Mesenchymal stem cell (in vitro differentiated cells and primary cell): ENCODE results near the gene KLHL25.

Source experiments
- DNase-seq: peaks from one replicate; pipeline ENCODE4 v3.0.0-alpha.2; 2013
- H2AFZ ChIP-seq: one replicate; pipeline ENCODE4 v1.6.1; 2013; ENCODE audit warnings: low read depth, mild to moderate bottlenecking, control low read depth, inconsistent platforms, low read length, moderate library complexity
- H2AK5ac ChIP-seq: 2 replicates; pipeline ENCODE4 v1.6.1; 2013; ENCODE audit warnings: low read length, moderate library complexity, mild to moderate bottlenecking, inconsistent platforms; ENCODE audit not compliant: severe bottlenecking
- H2BK120ac ChIP-seq: one replicate; pipeline ENCODE4 v1.6.1; 2013; ENCODE audit warnings: low read depth, mild to moderate bottlenecking, inconsistent platforms, low read length, moderate library complexity
- H2BK12ac ChIP-seq, 2 experiments: one replicate each; pipeline ENCODE4 v1.6.1; 2013; ENCODE audit warnings: inconsistent platforms in 2 of 2, low read length in 2 of 2, mild to moderate bottlenecking in 2 of 2, moderate library complexity in 2 of 2, control low read depth in 1 of 2
- H2BK15ac ChIP-seq: one replicate; pipeline ENCODE4 v1.6.1; 2013; ENCODE audit warnings: mild to moderate bottlenecking, low read depth, inconsistent platforms; ENCODE audit not compliant: poor library complexity, severe bottlenecking
- H2BK5ac ChIP-seq: 2 replicates; pipeline ENCODE4 v1.6.1; 2013; ENCODE audit warnings: low read depth, mild to moderate bottlenecking, low read length, control low read depth, inconsistent platforms; ENCODE audit not compliant: poor library complexity, severe bottlenecking
- H3K14ac ChIP-seq, 2 experiments: one replicate each; pipeline ENCODE4 v1.6.1; 2013; ENCODE audit warnings: inconsistent platforms in 2 of 2, low read length in 2 of 2, control low read depth in 1 of 2, mild to moderate bottlenecking in 1 of 2, moderate library complexity in 1 of 2
- H3K18ac ChIP-seq, 2 experiments: one replicate each; pipeline ENCODE4 v1.6.1; 2013; ENCODE audit warnings: inconsistent platforms in 2 of 2, low read length in 2 of 2, control low read depth in 1 of 2, low read depth in 1 of 2, mild to moderate bottlenecking in 1 of 2
- H3K23ac ChIP-seq, 2 experiments: one replicate each; pipeline ENCODE4 v1.6.1; 2013; ENCODE audit warnings: inconsistent platforms in 2 of 2, low read length in 2 of 2, mild to moderate bottlenecking in 2 of 2, moderate library complexity in 2 of 2, control low read depth in 1 of 2
- H3K27ac ChIP-seq: 2 replicates; pipeline ENCODE4 v1.5.1; 2013; ENCODE audit warnings: mild to moderate bottlenecking, moderate library complexity, low read length, control low read depth, inconsistent platforms; ENCODE audit not compliant: poor library complexity, severe bottlenecking
- H3K27me3 ChIP-seq, 2 experiments: 2 replicates each; pipeline versions ENCODE4 v1.6.1 to v1.7.0; 2013; ENCODE audit warnings: low read length in 2 of 2, mild to moderate bottlenecking in 2 of 2, moderate library complexity in 2 of 2, control low read depth in 1 of 2, inconsistent platforms in 1 of 2; ENCODE audit not compliant: control insufficient read depth in 1 of 2, insufficient read depth in 1 of 2
- H3K36me3 ChIP-seq, 2 experiments: 2 replicates each; pipeline versions ENCODE4 v1.6.1 to v1.7.0; 2013; ENCODE audit warnings: low read length in 2 of 2, control low read depth in 1 of 2, inconsistent platforms in 1 of 2, low read depth in 1 of 2, mild to moderate bottlenecking in 1 of 2; ENCODE audit not compliant: insufficient read depth in 2 of 2, control insufficient read depth in 1 of 2
- H3K4ac ChIP-seq, 2 experiments: one replicate each; pipeline ENCODE4 v1.6.1; 2013; ENCODE audit warnings: inconsistent platforms in 2 of 2, low read length in 2 of 2, mild to moderate bottlenecking in 2 of 2, moderate library complexity in 2 of 2, control low read depth in 1 of 2, low read depth in 1 of 2
- H3K4me1 ChIP-seq: 2 replicates; pipeline ENCODE4 v1.6.1; 2013; ENCODE audit warnings: low read depth, low read length, control low read depth; ENCODE audit not compliant: control insufficient read depth, insufficient read depth
- H3K4me2 ChIP-seq: 2 replicates; pipeline ENCODE4 v1.6.1; 2013; ENCODE audit warnings: low read length, mild to moderate bottlenecking, inconsistent platforms; ENCODE audit not compliant: poor library complexity, severe bottlenecking
- H3K4me3 ChIP-seq, 2 experiments: 2 replicates each; pipeline versions ENCODE4 v1.5.1 to v1.7.0; 2013; ENCODE audit warnings: low read length in 2 of 2, mild to moderate bottlenecking in 2 of 2, control low read depth in 1 of 2, low read depth in 1 of 2; ENCODE audit not compliant: insufficient read depth in 1 of 2
- H3K79me1 ChIP-seq: replicated peaks from 2 replicates; pipeline ENCODE4 v1.6.1; 2013; ENCODE audit warnings: mild to moderate bottlenecking, control low read depth, low read length, inconsistent platforms; ENCODE audit not compliant: poor library complexity, severe bottlenecking
- H3K9ac ChIP-seq: 2 replicates; pipeline ENCODE4 v1.7.0; 2013; ENCODE audit warnings: mild to moderate bottlenecking, low read length, moderate library complexity
- H3K9me3 ChIP-seq: 2 replicates; pipeline ENCODE4 v1.7.0; 2013; ENCODE audit warnings: mild to moderate bottlenecking, low read length; ENCODE audit not compliant: control insufficient read depth
- H4K8ac ChIP-seq: one replicate; pipeline ENCODE4 v1.6.1; 2013; ENCODE audit warnings: inconsistent platforms, mild to moderate bottlenecking, low read length, moderate library complexity
- H4K91ac ChIP-seq: one replicate; pipeline ENCODE4 v1.6.1; 2013; ENCODE audit warnings: mild to moderate bottlenecking, low read length, inconsistent platforms
- WGBS: methylation state at CpG from one replicate; pipeline ENCODE4 v1.1.7; 2013; ENCODE audit warnings: mixed read lengths; 5-methylcytosine and 5-hydroxymethylcytosine counted together

Gene KLHL25

GRCh38 chr15:85718981-85719380 lies 75.7 kb downstream of the KLHL25 start:
- no peak overlapping the region for H2BK120ac ChIP-seq
- no peaks in the 10 kb centered on the region for H3K4me1 ChIP-seq
- no peak overlapping the region for H2AK5ac ChIP-seq
- no peak overlapping the region for H3K9ac ChIP-seq
- no peak overlapping the region for H2BK12ac ChIP-seq
- no peak overlapping the region for H2BK5ac ChIP-seq
- no peak overlapping the region for H3K23ac ChIP-seq
- H3K4me3 ChIP-seq = no peak overlapping the region
- H3K36me3 ChIP-seq = peaks cover 13 to 97% of the 10 kb centered on the region in 2 experiments
- no peak overlapping the region for H3K14ac ChIP-seq
- H3K4me2 ChIP-seq = no peak overlapping the region
- WGBS = 94% methylated on average over 4 of the region's 4 CpGs
- peaks cover 10% of the 10 kb centered on the region for H3K79me1 ChIP-seq
- no peak overlapping the region for H3K4ac ChIP-seq
- no peak overlapping the region for H4K8ac ChIP-seq
- no peak overlapping the region for H2AFZ ChIP-seq
- no peak overlapping the region for H3K18ac ChIP-seq
- no peaks in the 10 kb centered on the region for H3K9me3 ChIP-seq
- no peak overlapping the region for H4K91ac ChIP-seq
- H3K27ac ChIP-seq = no peak overlapping the region
- DNase-seq = no peak
- no peak overlapping the region for H2BK15ac ChIP-seq
- H3K27me3 ChIP-seq = no peaks in the 10 kb centered on the region

GRCh38 chr15:85718271-85718971 lies 76.3 kb downstream of the KLHL25 start:
- H3K14ac ChIP-seq = no peak overlapping the region
- H2BK120ac ChIP-seq = no peak overlapping the region
- no peaks in the 10 kb centered on the region for H3K9me3 ChIP-seq
- H4K8ac ChIP-seq = no peak overlapping the region
- no peaks in the 10 kb centered on the region for H3K4me1 ChIP-seq
- no peak overlapping the region for H2AK5ac ChIP-seq
- no peak overlapping the region for H4K91ac ChIP-seq
- H2AFZ ChIP-seq = no peak overlapping the region
- no peak overlapping the region for H3K4ac ChIP-seq
- H3K23ac ChIP-seq = no peak overlapping the region
- no peak overlapping the region for H3K18ac ChIP-seq
- no peak overlapping the region for H3K4me3 ChIP-seq
- no peak overlapping the region for H3K4me2 ChIP-seq
- H3K9ac ChIP-seq = no peak overlapping the region
- H3K79me1 ChIP-seq = peaks cover 9% of the 10 kb centered on the region
- H2BK12ac ChIP-seq = no peak overlapping the region
- no peak for DNase-seq
- no peak overlapping the region for H2BK15ac ChIP-seq
- peaks cover 13 to 97% of the 10 kb centered on the region in 2 experiments for H3K36me3 ChIP-seq
- H3K27me3 ChIP-seq = no peaks in the 10 kb centered on the region
- H2BK5ac ChIP-seq = no peak overlapping the region
- WGBS = 93% methylated on average over 11 of the region's 12 CpGs
- no peak overlapping the region for H3K27ac ChIP-seq

- Histone ChIP-seq H3K27ac (no peak overlapping the region), H3K27me3 (no peaks in the 10 kb centered on the region), H3K4me3 (no peak overlapping the region), H2BK12ac (no peak overlapping the region), H3K14ac (no peak overlapping the region), H3K18ac (no peak overlapping the region), H3K4ac (no peak overlapping the region), H3K36me3 (peaks cover 13 to 94% of the 10 kb centered on the region in 2 experiments), H3K4me1 (no peaks in the 10 kb centered on the region), H2BK120ac (no peak overlapping the region), H3K23ac (no peak overlapping the region), H3K9me3 (no peaks in the 10 kb centered on the region), H3K4me2 (no peak overlapping the region), H2BK5ac (no peak overlapping the region), H2AK5ac (no peak overlapping the region), H4K8ac (no peak overlapping the region), H4K91ac (no peak overlapping the region), H3K79me1 (peaks cover 7% of the 10 kb centered on the region), H2AFZ (no peak overlapping the region), H3K9ac (no peak overlapping the region), H2BK15ac (no peak overlapping the region)
- WGBS = 92% methylated on average over 2 of the region's 2 CpGs
- DNase-seq = no peak
Measured at GRCh38 chr15:85717212-85717611, 77.5 kb downstream of the KLHL25 start.

GRCh38 chr15:85716261-85716660 lies 78.5 kb downstream of the KLHL25 start:
- no peak overlapping the region for H3K18ac ChIP-seq
- no peak for DNase-seq
- no peak overlapping the region for H4K91ac ChIP-seq
- H2AK5ac ChIP-seq = no peak overlapping the region
- H3K4me3 ChIP-seq = no peak overlapping the region
- no peak overlapping the region for H3K4me2 ChIP-seq
- H3K27me3 ChIP-seq = no peaks in the 10 kb centered on the region
- no peak overlapping the region for H2BK5ac ChIP-seq
- H4K8ac ChIP-seq = no peak overlapping the region
- H3K36me3 ChIP-seq = peaks cover 18 to 94% of the 10 kb centered on the region in 2 experiments
- no peak overlapping the region for H2BK12ac ChIP-seq
- H3K27ac ChIP-seq = no peak overlapping the region
- no peak overlapping the region for H2BK120ac ChIP-seq
- H3K9ac ChIP-seq = no peak overlapping the region
- no peak overlapping the region for H3K4ac ChIP-seq
- H3K4me1 ChIP-seq = no peaks in the 10 kb centered on the region
- 100% methylated on average over 3 of the region's 3 CpGs for WGBS
- no peak overlapping the region for H2AFZ ChIP-seq
- peaks cover 12% of the 10 kb centered on the region for H3K79me1 ChIP-seq
- no peak overlapping the region for H2BK15ac ChIP-seq
- no peaks in the 10 kb centered on the region for H3K9me3 ChIP-seq
- H3K14ac ChIP-seq = no peak overlapping the region
- no peak overlapping the region for H3K23ac ChIP-seq
